Neural cell (in vitro differentiated cells): ENCODE measurements around the gene FILIP1L.

Experiments
- EP300 ChIP-seq: fragments of 450-650 bp; conservative IDR thresholded peaks from 2 replicates; pipeline ENCODE4 v1.6.1; 2014; ENCODE audit warnings: antibody characterized with exemption, mild to moderate bottlenecking, moderate library complexity; ENCODE audit not compliant: poor library complexity, severe bottlenecking
- POLR2AphosphoS5 ChIP-seq: IDR thresholded peaks from 2 replicates; pipeline ENCODE4 v1.6.1; 2012
- TF ChIP-seq, protein P1 (sequence below): fragments of 450-650 bp; IDR thresholded peaks from 2 replicates; pipeline ENCODE4 v1.5.1; 2014; ENCODE audit warnings: antibody characterized with exemption, mild to moderate bottlenecking, moderate library complexity; ENCODE audit not compliant: poor library complexity, severe bottlenecking
- TF ChIP-seq, protein P2 (sequence below): IDR thresholded peaks from 2 replicates; pipeline ENCODE4 v1.6.1; 2012; ENCODE audit warnings: borderline replicate concordance

DNA sequence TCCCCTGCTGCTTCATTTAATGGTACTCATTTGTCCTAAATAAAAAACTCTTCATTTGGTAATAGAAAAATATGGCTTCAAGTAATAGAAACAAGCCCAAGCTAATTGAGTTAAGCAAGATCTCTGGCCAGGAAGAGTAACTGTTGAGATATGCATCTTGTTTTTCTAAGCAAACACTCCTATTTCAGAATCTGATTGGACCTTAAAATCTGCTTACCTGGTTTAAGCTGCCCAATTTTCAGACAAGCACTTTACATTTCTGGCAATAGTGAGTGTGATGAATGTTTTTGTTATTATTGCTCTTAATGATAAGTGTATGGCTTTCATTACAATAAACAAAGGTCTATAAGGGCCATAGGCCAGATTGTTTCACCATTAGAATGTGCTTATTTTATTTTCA lies 210.4 kb downstream of the FILIP1L start:
- TF ChIP-seq, protein P1, sequence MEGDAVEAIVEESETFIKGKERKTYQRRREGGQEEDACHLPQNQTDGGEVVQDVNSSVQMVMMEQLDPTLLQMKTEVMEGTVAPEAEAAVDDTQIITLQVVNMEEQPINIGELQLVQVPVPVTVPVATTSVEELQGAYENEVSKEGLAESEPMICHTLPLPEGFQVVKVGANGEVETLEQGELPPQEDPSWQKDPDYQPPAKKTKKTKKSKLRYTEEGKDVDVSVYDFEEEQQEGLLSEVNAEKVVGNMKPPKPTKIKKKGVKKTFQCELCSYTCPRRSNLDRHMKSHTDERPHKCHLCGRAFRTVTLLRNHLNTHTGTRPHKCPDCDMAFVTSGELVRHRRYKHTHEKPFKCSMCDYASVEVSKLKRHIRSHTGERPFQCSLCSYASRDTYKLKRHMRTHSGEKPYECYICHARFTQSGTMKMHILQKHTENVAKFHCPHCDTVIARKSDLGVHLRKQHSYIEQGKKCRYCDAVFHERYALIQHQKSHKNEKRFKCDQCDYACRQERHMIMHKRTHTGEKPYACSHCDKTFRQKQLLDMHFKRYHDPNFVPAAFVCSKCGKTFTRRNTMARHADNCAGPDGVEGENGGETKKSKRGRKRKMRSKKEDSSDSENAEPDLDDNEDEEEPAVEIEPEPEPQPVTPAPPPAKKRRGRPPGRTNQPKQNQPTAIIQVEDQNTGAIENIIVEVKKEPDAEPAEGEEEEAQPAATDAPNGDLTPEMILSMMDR: no peak
- TF ChIP-seq, protein P2, sequence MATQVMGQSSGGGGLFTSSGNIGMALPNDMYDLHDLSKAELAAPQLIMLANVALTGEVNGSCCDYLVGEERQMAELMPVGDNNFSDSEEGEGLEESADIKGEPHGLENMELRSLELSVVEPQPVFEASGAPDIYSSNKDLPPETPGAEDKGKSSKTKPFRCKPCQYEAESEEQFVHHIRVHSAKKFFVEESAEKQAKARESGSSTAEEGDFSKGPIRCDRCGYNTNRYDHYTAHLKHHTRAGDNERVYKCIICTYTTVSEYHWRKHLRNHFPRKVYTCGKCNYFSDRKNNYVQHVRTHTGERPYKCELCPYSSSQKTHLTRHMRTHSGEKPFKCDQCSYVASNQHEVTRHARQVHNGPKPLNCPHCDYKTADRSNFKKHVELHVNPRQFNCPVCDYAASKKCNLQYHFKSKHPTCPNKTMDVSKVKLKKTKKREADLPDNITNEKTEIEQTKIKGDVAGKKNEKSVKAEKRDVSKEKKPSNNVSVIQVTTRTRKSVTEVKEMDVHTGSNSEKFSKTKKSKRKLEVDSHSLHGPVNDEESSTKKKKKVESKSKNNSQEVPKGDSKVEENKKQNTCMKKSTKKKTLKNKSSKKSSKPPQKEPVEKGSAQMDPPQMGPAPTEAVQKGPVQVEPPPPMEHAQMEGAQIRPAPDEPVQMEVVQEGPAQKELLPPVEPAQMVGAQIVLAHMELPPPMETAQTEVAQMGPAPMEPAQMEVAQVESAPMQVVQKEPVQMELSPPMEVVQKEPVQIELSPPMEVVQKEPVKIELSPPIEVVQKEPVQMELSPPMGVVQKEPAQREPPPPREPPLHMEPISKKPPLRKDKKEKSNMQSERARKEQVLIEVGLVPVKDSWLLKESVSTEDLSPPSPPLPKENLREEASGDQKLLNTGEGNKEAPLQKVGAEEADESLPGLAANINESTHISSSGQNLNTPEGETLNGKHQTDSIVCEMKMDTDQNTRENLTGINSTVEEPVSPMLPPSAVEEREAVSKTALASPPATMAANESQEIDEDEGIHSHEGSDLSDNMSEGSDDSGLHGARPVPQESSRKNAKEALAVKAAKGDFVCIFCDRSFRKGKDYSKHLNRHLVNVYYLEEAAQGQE: no peak
- TF ChIP-seq POLR2AphosphoS5 (no peak), EP300 (no peak)
